B cell (primary cell): ENCODE measurements around the gene DCAF8L2. TPM values are rescaled to one million over a fixed set of nuclear protein-coding genes. Genes with fewer than 3 reads are reported as not detected.

Source experiments
- ATAC-seq: fragments of 200-7000 bp; cut with Tn5 transposase; one replicate; pipeline ENCODE4 v1.10.0; 2021; ENCODE audit warnings: low read depth, mild to moderate bottlenecking, moderate number of reproducible peaks, moderate library complexity
- CTCF ChIA-PET: fragments of 350-600 bp; sonication (Branson Sonifier 250); formaldehyde crosslinking; loops from one replicate; lab custom pipeline; 2021; ENCODE audit warnings: antibody characterized with exemption, inconsistent platforms; lab: Charles Lee
- POLR2A ChIA-PET: fragments of 350-600 bp; sonication (Branson Sonifier 250); formaldehyde crosslinking; loops from one replicate; lab custom pipeline; 2021; ENCODE audit warnings: antibody characterized with exemption; lab: Charles Lee
- DNase-seq: peaks from one replicate; pipeline ENCODE4 v3.0.0; 2013
- H2AFZ ChIP-seq: 2 replicates; pipeline ENCODE4 v1.6.1; 2012; ENCODE audit warnings: mild to moderate bottlenecking, low read depth, low read length; ENCODE audit not compliant: insufficient read depth, poor library complexity, severe bottlenecking
- H3K27ac ChIP-seq, 2 donors: 1 replicate in 1 of 2; 2 replicates in 1 of 2; pipeline ENCODE4 v1.5.1; 2012 to 2013; ENCODE audit warnings: low read length in 2 of 2, mild to moderate bottlenecking in 2 of 2, moderate library complexity in 1 of 2
- H3K27me3 ChIP-seq, 4 experiments: fragments of 200-600 bp in 1 of 4; sonication (generic) in 1 of 4; replicated peaks in 1 of 4; 1 replicate in 2 of 4; 2 replicates in 2 of 4; pipeline versions ENCODE4 v1.6.1 to v1.7.0; 2013 to 2016; ENCODE audit warnings: low read length in 3 of 4, mild to moderate bottlenecking in 2 of 4, mixed read lengths in 1 of 4, moderate library complexity in 1 of 4; ENCODE audit not compliant: insufficient read depth in 4 of 4, control insufficient read depth in 3 of 4; ENCODE audit errors: control extremely low read depth in 1 of 4
- H3K36me3 ChIP-seq, 2 experiments: replicated peaks in 1 of 2; 1 replicate in 1 of 2; 2 replicates in 1 of 2; pipeline versions ENCODE4 v1.6.1 to v1.7.1; 2013; ENCODE audit warnings: low read length in 1 of 2; ENCODE audit not compliant: insufficient read depth in 2 of 2, control insufficient read depth in 1 of 2; ENCODE audit errors: control extremely low read depth in 1 of 2, extremely low read depth in 1 of 2
- H3K4me1 ChIP-seq, 2 donors: fragments of 200-600 bp in 1 of 2; sonication (generic) in 1 of 2; 1 replicate in 1 of 2; 2 replicates in 1 of 2; pipeline versions ENCODE4 v1.5.1 to v1.6.1; 2013 to 2017; ENCODE audit warnings: low read length in 2 of 2; ENCODE audit not compliant: control insufficient read depth in 2 of 2, insufficient read depth in 2 of 2
- H3K4me2 ChIP-seq: replicated peaks from 2 replicates; pipeline ENCODE3; 2012; ENCODE audit warnings: mild to moderate bottlenecking, low read depth, low read length; ENCODE audit not compliant: poor library complexity, severe bottlenecking
- H3K4me3 ChIP-seq, 5 experiments: fragments of 200-600 bp in 1 of 5; sonication (generic) in 1 of 5; 1 replicate in 3 of 5; 2 replicates in 2 of 5; pipeline versions ENCODE4 v1.5.1 to v1.7.0; 2011 to 2016; ENCODE audit warnings: low read length in 4 of 5, mild to moderate bottlenecking in 4 of 5, low read depth in 2 of 5, control low read depth in 1 of 5, moderate library complexity in 1 of 5; ENCODE audit not compliant: insufficient read depth in 1 of 5; ENCODE audit errors: control extremely low read depth in 1 of 5, extremely low read depth in 1 of 5
- H3K79me2 ChIP-seq: fragments of 200-600 bp; sonication (generic); one replicate; pipeline ENCODE4 v1.6.0; 2016; ENCODE audit warnings: low read length; ENCODE audit not compliant: control insufficient read depth, insufficient read depth
- H3K9ac ChIP-seq: fragments of 200-600 bp; sonication (generic); 2 replicates; pipeline ENCODE4 v1.6.1; 2017; ENCODE audit warnings: mild to moderate bottlenecking, low read length, moderate library complexity
- H3K9me3 ChIP-seq, 3 donors: one replicate each; pipeline versions ENCODE4 v1.6.1 to v1.7.1; 2013; ENCODE audit warnings: low read length in 2 of 3; ENCODE audit not compliant: control insufficient read depth in 2 of 3, insufficient read depth in 1 of 3; ENCODE audit errors: control extremely low read depth in 1 of 3
- H4K20me1 ChIP-seq: 2 replicates; pipeline ENCODE4 v1.6.0; 2012; ENCODE audit warnings: mild to moderate bottlenecking, low read length; ENCODE audit not compliant: insufficient read depth, control insufficient read depth, poor library complexity, severe bottlenecking
- H3K27ac Mint-ChIP-seq: one replicate; pipeline ENCODE4 v1.8.0; 2021; ENCODE audit warnings: mixed read lengths
- H3K27me3 Mint-ChIP-seq: one replicate; pipeline ENCODE4 v1.8.0; 2021; ENCODE audit warnings: mixed read lengths
- H3K4me1 Mint-ChIP-seq: one replicate; pipeline ENCODE4 v1.8.0; 2021; ENCODE audit warnings: mixed read lengths
- H3K4me3 Mint-ChIP-seq: one replicate; pipeline ENCODE4 v1.8.0; 2021; ENCODE audit warnings: mixed read lengths
- H3K9me3 Mint-ChIP-seq: one replicate; pipeline ENCODE4 v1.8.0; 2022; ENCODE audit warnings: mixed read lengths; ENCODE audit not compliant: insufficient read depth
- CTCF ChIP-seq: fragments of 200-600 bp; IDR thresholded peaks from one replicate; pipeline ENCODE4 v1.8.0; 2022; ENCODE audit warnings: antibody characterized with exemption, mild to moderate bottlenecking
- EZH2 ChIP-seq: IDR thresholded peaks from 2 replicates; pipeline ENCODE4 v1.6.1; 2012; ENCODE audit warnings: borderline replicate concordance, low read depth, mild to moderate bottlenecking, moderate library complexity, low read length; ENCODE audit not compliant: insufficient read depth, poor library complexity, severe bottlenecking
- WGBS: methylation state at CpG from one replicate; pipeline ENCODE4 v1.1.5; 2013; ENCODE audit warnings: missing lambda C conversion rate; ENCODE audit not compliant: insufficient coverage; 5-methylcytosine and 5-hydroxymethylcytosine counted together
- intact Hi-C: fragments of 100-400 bp; cut with micrococcal nuclease; formaldehyde crosslinking; loops from one replicate; pipeline ENCODE4 v1.10.0; 2022
- polyA plus RNA-seq: library from polyadenylated mRNA; depleted of rRNA; stranded (reverse); fragments of >200 nt; gene quantifications from 2 replicates; pipeline ENCODE4 v1.2.3, GENCODE V29; 2012
- total RNA-seq, 2 donors: library from RNA; stranded (reverse); fragments of 120-200 nt in 1 of 2; gene quantifications; 1 replicate in 1 of 2; 2 replicates in 1 of 2; pipeline versions ENCODE4 v1.2.3 to v1.2.4, GENCODE V29; 2013 to 2022

Gene DCAF8L2
- total and polyA plus RNA-seq, 2 donors (not counting 1 experiment from before 2014, with no cell fraction given): not detected

- intact Hi-C loops: no loop called here
These were observed 41.5 kb upstream of the DCAF8L2 start for GRCh38 chrX:27548624-27549023.

GRCh38 chrX:27549688-27550087 lies 40.5 kb upstream of the DCAF8L2 start:
- TF ChIP-seq CTCF (no peak), EZH2 (no peak)
- H3K36me3 ChIP-seq: no peaks in the 10 kb centered on the region
- WGBS: 40% methylated on average over 1 of the region's 1 CpG
- H3K4me2 ChIP-seq: no peak overlapping the region
- H3K27ac ChIP-seq: no peak overlapping the region
- no peak for DNase-seq
- H3K27me3 Mint-ChIP-seq: no peaks in the 10 kb centered on the region
- no peak overlapping the region for H3K27ac Mint-ChIP-seq
- intact Hi-C loops: no loop called here
- no peak overlapping the region for H3K9ac ChIP-seq
- H3K4me3 ChIP-seq: no peak overlapping the region
- no peaks in the 10 kb centered on the region for H3K79me2 ChIP-seq
- H3K4me3 Mint-ChIP-seq: no peak overlapping the region
- ChIA-PET POLR2A (no interaction called here), CTCF (no interaction called here)
- no peaks in the 10 kb centered on the region for H3K4me1 ChIP-seq
- no peak overlapping the region for H2AFZ ChIP-seq
- no peaks in the 10 kb centered on the region for H3K27me3 ChIP-seq
- H4K20me1 ChIP-seq: no peaks in the 10 kb centered on the region
- H3K9me3 ChIP-seq: no peaks in the 10 kb centered on the region
- H3K4me1 Mint-ChIP-seq: no peaks in the 10 kb centered on the region
- no peak for ATAC-seq
- H3K9me3 Mint-ChIP-seq: no peaks in the 10 kb centered on the region

More at GRCh38 chrX:27548624-27549023, 41.5 kb upstream of the DCAF8L2 start:
- Histone ChIP-seq H3K4me1 (no peaks in the 10 kb centered on the region), H3K4me2 (no peak overlapping the region), H3K27ac (no peak overlapping the region), H4K20me1 (no peaks in the 10 kb centered on the region), H2AFZ (no peak overlapping the region), H3K4me3 (no peak overlapping the region), H3K36me3 (no peaks in the 10 kb centered on the region), H3K79me2 (no peaks in the 10 kb centered on the region), H3K9ac (no peak overlapping the region), H3K9me3 (no peaks in the 10 kb centered on the region), H3K27me3 (no peaks in the 10 kb centered on the region)
- Mint-ChIP-seq H3K4me3 (no peak overlapping the region), H3K4me1 (no peaks in the 10 kb centered on the region), H3K27me3 (no peaks in the 10 kb centered on the region), H3K9me3 (no peaks in the 10 kb centered on the region), H3K27ac (no peak overlapping the region)
- WGBS: no CpG with 5 or more reads among the region's 4 CpGs
- no peak for ATAC-seq
- TF ChIP-seq CTCF (no peak), EZH2 (no peak)
- ChIA-PET POLR2A (no interaction called here), CTCF (no interaction called here)
- no peak for DNase-seq
